Small intestine (tissue), 7 donors: ENCODE data around the gene ALAS1. TPM values are rescaled to one million over a fixed set of nuclear protein-coding genes. Genes with fewer than 3 reads are reported as not detected.

ENCODE experiments used
- DNase-seq, 2 donors: peaks; one replicate each; pipeline versions ENCODE4 v3.0.0 to v3.0.0-alpha.2; 2013
- FAIRE-seq: peaks from 2 replicates; lab custom pipeline; 2012; peaks lifted over from hg19 to GRCh38; lab: Jason Lieb, UNC
- H3K27ac ChIP-seq, 3 donors: one replicate each; pipeline ENCODE4 v1.5.1; 2013; ENCODE audit warnings: low read length in 2 of 3, mild to moderate bottlenecking in 2 of 3, control low read depth in 1 of 3, inconsistent platforms in 1 of 3, low read depth in 1 of 3, moderate library complexity in 1 of 3
- H3K27me3 ChIP-seq, 3 donors: one replicate each; pipeline ENCODE4 v1.6.1; 2013; ENCODE audit warnings: low read length in 3 of 3, inconsistent platforms in 1 of 3; ENCODE audit not compliant: control insufficient read depth in 3 of 3, insufficient read depth in 3 of 3
- H3K36me3 ChIP-seq, 3 donors: one replicate each; pipeline ENCODE4 v1.6.1; 2013; ENCODE audit warnings: low read length in 3 of 3, inconsistent platforms in 1 of 3, low read depth in 1 of 3, mild to moderate bottlenecking in 1 of 3, moderate library complexity in 1 of 3; ENCODE audit not compliant: control insufficient read depth in 3 of 3, insufficient read depth in 2 of 3
- H3K4me1 ChIP-seq, 3 donors: one replicate each; pipeline ENCODE4 v1.6.1; 2013; ENCODE audit warnings: low read length in 2 of 3, inconsistent platforms in 1 of 3, low read depth in 1 of 3, mild to moderate bottlenecking in 1 of 3, moderate library complexity in 1 of 3; ENCODE audit not compliant: control insufficient read depth in 3 of 3, insufficient read depth in 2 of 3
- H3K4me3 ChIP-seq, 3 donors: one replicate each; pipeline ENCODE4 v1.5.1; 2013; ENCODE audit warnings: low read length in 3 of 3, control low read depth in 1 of 3, inconsistent platforms in 1 of 3, low read depth in 1 of 3, mild to moderate bottlenecking in 1 of 3, moderate library complexity in 1 of 3
- H3K9me3 ChIP-seq, 2 donors: one replicate each; pipeline ENCODE4 v1.6.1; 2013; ENCODE audit warnings: low read depth in 1 of 2, low read length in 1 of 2; ENCODE audit not compliant: control insufficient read depth in 2 of 2, insufficient read depth in 1 of 2
- WGBS, 3 donors: extraction: QIAGEN DNeasy Blood & Tissue Kit; methylation state at CpG; one replicate each; pipeline ENCODE4 v1.1.7; 2013; 5-methylcytosine and 5-hydroxymethylcytosine counted together
- polyA plus RNA-seq, 4 donors: library from polyadenylated mRNA; stranded (reverse) in 3 of 4; unstranded in 1 of 4; fragments of 200-250 nt in 3 of 4; fragments of 120-200 nt in 1 of 4; gene quantifications; one replicate each; pipeline versions ENCODE4 v1.2.1 to v1.2.3, GENCODE V29; 2013
- donor health status: healthy with polysubstance abuse.
- donor health status: control.
- donor health status: control.
- donor health status: Bipolar disorder and iron deficiency.
- donor health status: healthy.

Gene ALAS1
- polyA plus RNA-seq, 4 donors: 40.9 to 99.7 (median 65.3) TPM

GRCh38 chr3:52233968-52234367 lies 36.0 kb downstream of the ALAS1 start:
- Histone ChIP-seq H3K4me3 (no peak overlapping the region), H3K36me3 (peaks cover 15 to 69% (median 16%) of the 10 kb centered on the region in 3 donors), H3K27me3 (no peaks in the 10 kb centered on the region), H3K4me1 (peaks cover 0 to 16% (median 8%) of the 10 kb centered on the region in 3 donors), H3K9me3 (no peaks in the 10 kb centered on the region), H3K27ac (no peak overlapping the region)
- DNase-seq (no peak), FAIRE-seq (no peak)
- WGBS, 3 donors: 77 to 84% (median 79%) methylated on average over 3 of the region's 3 CpGs

- Histone ChIP-seq H3K4me1 (peaks cover 0 to 20% (median 8%) of the 10 kb centered on the region in 3 donors), H3K27ac (no peak overlapping the region), H3K36me3 (peaks cover 8 to 60% (median 15%) of the 10 kb centered on the region in 3 donors)
Measured at GRCh38 chr3:52234516-52235447, 36.8 kb downstream of the ALAS1 start.

GRCh38 chr3:52236424-52236886 lies 38.5 kb downstream of the ALAS1 start:
- Histone ChIP-seq H3K9me3 (no peaks in the 10 kb centered on the region), H3K36me3 (peaks cover 0 to 44% (median 2%) of the 10 kb centered on the region in 3 donors), H3K27me3 (no peaks in the 10 kb centered on the region), H3K4me3 (no peak overlapping the region), H3K4me1 (peaks cover 0 to 26% (median 8%) of the 10 kb centered on the region in 3 donors), H3K27ac (no peak overlapping the region)
- no peak for DNase-seq
- WGBS, 3 donors: 85 to 93% (median 90%) methylated on average over 5 of the region's 5 CpGs
- FAIRE-seq: no peak

More at GRCh38 chr3:52234516-52235447, 36.8 kb downstream of the ALAS1 start:
- Histone ChIP-seq H3K4me3 (no peak overlapping the region), H3K9me3 (no peaks in the 10 kb centered on the region), H3K27me3 (no peaks in the 10 kb centered on the region)
- DNase-seq (no peak), FAIRE-seq (no peak)
- 90 to 93% (median 91%) methylated on average over 14 to 15 of the region's 15 CpGs for WGBS, 3 donors

- DNase-seq: no peak
- Histone ChIP-seq H3K36me3 (peaks cover 0 to 37% (median 2%) of the 10 kb centered on the region in 3 donors), H3K27ac (peak overlapping the region in 1 of 3 donors; percentile 79), H3K27me3 (no peaks in the 10 kb centered on the region), H3K4me1 (peaks cover 0 to 26% (median 8%) of the 10 kb centered on the region in 3 donors), H3K4me3 (no peak overlapping the region), H3K9me3 (no peaks in the 10 kb centered on the region)
- no peak for FAIRE-seq
- WGBS, 3 donors: 83 to 86% (median 84%) methylated on average over 6 of the region's 6 CpGs
Measured at GRCh38 chr3:52237006-52237656, 39.2 kb downstream of the ALAS1 start.

- Histone ChIP-seq H3K4me3 (peak overlapping the region in 1 of 3 donors; percentile 81), H3K9me3 (no peaks in the 10 kb centered on the region), H3K36me3 (peaks cover 0 to 34% (median 2%) of the 10 kb centered on the region in 3 donors), H3K4me1 (peaks cover 0 to 26% (median 8%) of the 10 kb centered on the region in 3 donors), H3K27me3 (no peaks in the 10 kb centered on the region), H3K27ac (peak overlapping the region in 1 of 3 donors; percentile 79)
- DNase-seq (no peak), FAIRE-seq (no peak)
- 40 to 52% (median 49%) methylated on average over 7 to 8 of the region's 8 CpGs for WGBS, 3 donors
Measured at GRCh38 chr3:52237657-52238172, 39.8 kb downstream of the ALAS1 start.

- no peak for FAIRE-seq
- Histone ChIP-seq H3K9me3 (no peaks in the 10 kb centered on the region), H3K4me1 (peaks cover 0 to 26% (median 8%) of the 10 kb centered on the region in 3 donors), H3K4me3 (peak overlapping the region; percentile 81 to 100 (median 82)), H3K27me3 (no peaks in the 10 kb centered on the region), H3K27ac (peak overlapping the region in 1 of 3 donors; percentile 94), H3K36me3 (peaks cover 0 to 29% (median 2%) of the 10 kb centered on the region in 3 donors)
- 16 to 19% (median 18%) methylated on average over 11 of the region's 11 CpGs for WGBS, 3 donors
- no peak for DNase-seq
Measured at GRCh38 chr3:52238193-52238760, 40.3 kb downstream of the ALAS1 start.

- peak; percentile 78 to 90 for DNase-seq
- Histone ChIP-seq H3K9me3 (peaks cover 0 to 4% of the 10 kb centered on the region in 2 donors), H3K27ac (peak within 1 kb of the TSS; percentile 56 to 94 (median 72)), H3K36me3 (peaks cover 0 to 24% (median 2%) of the 10 kb centered on the region in 3 donors), H3K4me1 (peaks cover 0 to 26% (median 8%) of the 10 kb centered on the region in 3 donors), H3K27me3 (peaks cover 0 to 3% (median 0%) of the 10 kb centered on the region in 3 donors), H3K4me3 (peak within 1 kb of the TSS; percentile 81 to 100 (median 82))
- 0% methylated on average over 88 to 92 of the region's 92 CpGs for WGBS, 3 donors
- no peak for FAIRE-seq
Measured at GRCh38 chr3:52238761-52239701, 41.1 kb downstream of the ALAS1 start, which contains the start of gene TWF2. TSS of gene TWF2 (minus strand) at chr3:52239158. CDS start at chr3:52239016, 142 bp downstream.
